ENCODE results near the gene PRR15L. TPM values are rescaled to one million over a fixed set of nuclear protein-coding genes. Genes with fewer than 3 reads are reported as not detected.
"Not testable (repeated sequence)": the region's sequence is repeated elsewhere in the genome, so short reads cannot be mapped to it uniquely, and the experiment has no call there.

Gene PRR15L
- total RNA-seq, 3 donors from 2014 or later (not counting 1 experiment from before 2014, with no cell fraction given): not detected

- Histone ChIP-seq H3K27ac (ENCODE audit: low read length) (no peak overlapping the region), H3K27me3 (ENCODE audit: control insufficient read depth, insufficient read depth, low read length) (no peaks in the 10 kb centered on the region), H3K9me3 (ENCODE audit: control insufficient read depth, insufficient read depth, low read length) (no peaks in the 10 kb centered on the region), H3K4me1 (ENCODE audit: control insufficient read depth, insufficient read depth, low read length) (peaks cover 22% of the 10 kb centered on the region), H3K4me3 (ENCODE audit: low read length) (no peak overlapping the region), H3K36me3 (ENCODE audit: control insufficient read depth, insufficient read depth, low read length) (no peaks in the 10 kb centered on the region)
- no peaks in the 10 kb centered on the region for H3K36me3 Mint-ChIP-seq
- H3K27me3 Mint-ChIP-seq (ENCODE audit: low read depth in 2 of 2): no peaks in the 10 kb centered on the region
- ATAC-seq (no peak), DNase-seq (no peak)
- H3K4me3 Mint-ChIP-seq: peak overlapping the region; percentile 4
- intact Hi-C loops (cut with micrococcal nuclease): no loop called here
- peaks cover 16% of the 10 kb centered on the region in 2 donors for H3K4me1 Mint-ChIP-seq
- no peak overlapping the region for H3K27ac Mint-ChIP-seq
- H3K9me3 Mint-ChIP-seq: no peaks in the 10 kb centered on the region
- no CpG with 5 or more reads among the region's 1 CpG for WGBS (ENCODE audit: insufficient coverage)
- TF ChIP-seq CTCF (IDR thresholded peaks at IDR 0.05): no peak
Observed at GRCh38 chr17:47989700-47990099, 32.0 kb upstream of the PRR15L start.

- 91% methylated on average over 7 of the region's 10 CpGs for WGBS (ENCODE audit: insufficient coverage)
- no peak for DNase-seq
- TF ChIP-seq CTCF (IDR thresholded peaks at IDR 0.05): no peak
Observed at GRCh38 chr17:47989159-47989558, 31.5 kb upstream of the PRR15L start.

GRCh38 chr17:47988445-47988844 lies 30.8 kb upstream of the PRR15L start:
- H3K36me3 ChIP-seq (ENCODE audit: control insufficient read depth, insufficient read depth, low read length); H3K27me3 Mint-ChIP-seq (ENCODE audit: low read depth in 2 of 2); intact Hi-C loops (cut with micrococcal nuclease); H3K36me3 Mint-ChIP-seq; H3K4me3 ChIP-seq (ENCODE audit: low read length); ATAC-seq; H3K27me3 ChIP-seq (ENCODE audit: control insufficient read depth, insufficient read depth, low read length); H3K9me3 ChIP-seq (ENCODE audit: control insufficient read depth, insufficient read depth, low read length); H3K9me3 Mint-ChIP-seq; H3K4me3 Mint-ChIP-seq; H3K27ac ChIP-seq (ENCODE audit: low read length); DNase-seq: not testable (repeated sequence)
- H3K27ac Mint-ChIP-seq: peak overlapping the region in 1 of 2 donors; percentile 45
- WGBS (ENCODE audit: insufficient coverage): 80% methylated on average over 1 of the region's 1 CpG
- H3K4me1 Mint-ChIP-seq: peaks cover 16% of the 10 kb centered on the region in 2 donors
- peaks cover 22% of the 10 kb centered on the region for H3K4me1 ChIP-seq (ENCODE audit: control insufficient read depth, insufficient read depth, low read length)

More at GRCh38 chr17:47989159-47989558, 31.5 kb upstream of the PRR15L start:
- Histone ChIP-seq H3K27me3 (ENCODE audit: control insufficient read depth, insufficient read depth, low read length) (no peaks in the 10 kb centered on the region), H3K4me1 (ENCODE audit: control insufficient read depth, insufficient read depth, low read length) (peaks cover 22% of the 10 kb centered on the region), H3K27ac (ENCODE audit: low read length) (no peak overlapping the region), H3K9me3 (ENCODE audit: control insufficient read depth, insufficient read depth, low read length) (no peaks in the 10 kb centered on the region), H3K36me3 (ENCODE audit: control insufficient read depth, insufficient read depth, low read length) (peaks cover under 1% of the 10 kb centered on the region), H3K4me3 (ENCODE audit: low read length) (no peak overlapping the region)
- Mint-ChIP-seq H3K27me3 (ENCODE audit: low read depth in 2 of 2) (no peaks in the 10 kb centered on the region), H3K27ac (no peak overlapping the region), H3K4me1 (peaks cover 16% of the 10 kb centered on the region in 2 donors), H3K36me3 (no peaks in the 10 kb centered on the region), H3K9me3 (no peaks in the 10 kb centered on the region), H3K4me3 (no peak overlapping the region)
- ATAC-seq: no peak
- intact Hi-C loops (cut with micrococcal nuclease): no loop called here

- DNase-seq (no peak), ATAC-seq (no peak)
- Histone ChIP-seq H3K4me3 (ENCODE audit: low read length) (no peak overlapping the region), H3K4me1 (ENCODE audit: control insufficient read depth, insufficient read depth, low read length) (peaks cover 33% of the 10 kb centered on the region), H3K27me3 (ENCODE audit: control insufficient read depth, insufficient read depth, low read length) (no peaks in the 10 kb centered on the region), H3K9me3 (ENCODE audit: control insufficient read depth, insufficient read depth, low read length) (no peaks in the 10 kb centered on the region), H3K36me3 (ENCODE audit: control insufficient read depth, insufficient read depth, low read length) (peaks cover 18% of the 10 kb centered on the region), H3K27ac (ENCODE audit: low read length) (no peak overlapping the region)
- WGBS (ENCODE audit: insufficient coverage): 76% methylated on average over 17 of the region's 17 CpGs
- Mint-ChIP-seq H3K36me3 (no peaks in the 10 kb centered on the region), H3K4me1 (peaks cover 22 to 23% of the 10 kb centered on the region in 2 donors), H3K4me3 (no peak overlapping the region), H3K9me3 (no peaks in the 10 kb centered on the region), H3K27ac (no peak overlapping the region), H3K27me3 (ENCODE audit: low read depth in 2 of 2) (no peaks in the 10 kb centered on the region)
- intact Hi-C loops (cut with micrococcal nuclease): no loop called here
- TF ChIP-seq CTCF (IDR thresholded peaks at IDR 0.05): no peak
Observed at GRCh38 chr17:47987240-47987835, 29.7 kb upstream of the PRR15L start.

All from natural killer cell (primary cell).